Hematopoietic multipotent progenitor cell treated with erythropoietin and hydrocortisone succinate and interleukin-3 and kit ligand, for 17 days (in vitro differentiated cells): ENCODE data around the gene PRSS21.

ENCODE experiments used
- DNase-seq: peaks from one replicate; pipeline ENCODE4 v3.0.0-alpha.2; 2015; ENCODE audit warnings: low spot score

Gene PRSS21

GRCh38 chr16:2779978-2780898, 36.8 kb upstream of the PRSS21 start:
- DNase-seq: no peak

GRCh38 chr16:2782583-2783351, 34.3 kb upstream of the PRSS21 start:
- DNase-seq: no peak

GRCh38 chr16:2783581-2784357, 33.3 kb upstream of the PRSS21 start:
- no peak for DNase-seq

- DNase-seq: no peak
Measured at GRCh38 chr16:2784358-2785100, 32.5 kb upstream of the PRSS21 start.

- DNase-seq: no peak
Measured at GRCh38 chr16:2785101-2785991, 31.7 kb upstream of the PRSS21 start.

GRCh38 chr16:2786061-2786825, 30.8 kb upstream of the PRSS21 start:
- DNase-seq: no peak

- no peak for DNase-seq
Measured at GRCh38 chr16:2786826-2787151, 30.2 kb upstream of the PRSS21 start.

GRCh38 chr16:2787406-2787805, 29.6 kb upstream of the PRSS21 start, which contains the start of gene PRSS33:
TSS of gene PRSS33 (minus strand) at chr16:2787560. CDS start at chr16:2786547, 1,013 bp downstream.
- DNase-seq: no peak

GRCh38 chr16:2787961-2788360, 29.1 kb upstream of the PRSS21 start:
- no peak for DNase-seq

- no peak for DNase-seq
Measured at GRCh38 chr16:2790631-2791030, 26.4 kb upstream of the PRSS21 start.

GRCh38 chr16:2791174-2791573, 25.9 kb upstream of the PRSS21 start:
- DNase-seq: no peak

GRCh38 chr16:2792940-2793339, 24.1 kb upstream of the PRSS21 start:
- DNase-seq: no peak

GRCh38 chr16:2795395-2796143, 21.5 kb upstream of the PRSS21 start:
- DNase-seq: no peak

GRCh38 chr16:2798723-2799204, 18.3 kb upstream of the PRSS21 start:
- no peak for DNase-seq

- no peak for DNase-seq
Measured at GRCh38 chr16:2799205-2799858, 17.7 kb upstream of the PRSS21 start.

GRCh38 chr16:2799859-2800226, 17.2 kb upstream of the PRSS21 start:
- DNase-seq: no peak

- DNase-seq: no peak
Measured at GRCh38 chr16:2803545-2804195, 13.4 kb upstream of the PRSS21 start.

- no peak for DNase-seq
Measured at GRCh38 chr16:2804728-2805127, 12.3 kb upstream of the PRSS21 start.
